Parathyroid adenoma (tissue), 2 donors: ENCODE data around the gene CCDC194.

Experiments
- H2AFZ ChIP-seq: fragments of 300-600 bp; sonication (generic); one replicate; pipeline ENCODE4 v1.7.0; 2017; ENCODE audit warnings: antibody characterized with exemption, mild to moderate bottlenecking
- H3K27ac ChIP-seq: fragments of 300-600 bp; sonication (generic); one replicate; pipeline ENCODE4 v1.7.0; 2017
- H3K27me3 ChIP-seq: fragments of 300-600 bp; sonication (generic); one replicate; pipeline ENCODE4 v1.7.0; 2017; ENCODE audit warnings: low read length; ENCODE audit not compliant: control insufficient read depth, insufficient read depth
- H3K36me3 ChIP-seq: fragments of 300-600 bp; sonication (generic); one replicate; pipeline ENCODE4 v1.7.0; 2017; ENCODE audit warnings: low read length; ENCODE audit not compliant: control insufficient read depth, insufficient read depth
- H3K4me1 ChIP-seq: fragments of 300-600 bp; sonication (generic); one replicate; pipeline ENCODE4 v1.7.0; 2017; ENCODE audit warnings: control low read depth
- H3K4me2 ChIP-seq: fragments of 300-600 bp; sonication (generic); one replicate; pipeline ENCODE4 v1.7.0; 2017; ENCODE audit warnings: low read length
- H3K4me3 ChIP-seq: fragments of 300-600 bp; sonication (generic); one replicate; pipeline ENCODE4 v1.7.0; 2017; ENCODE audit warnings: low read depth, low read length
- H3K79me2 ChIP-seq: fragments of 300-600 bp; sonication (generic); one replicate; pipeline ENCODE4 v1.7.0; 2017; ENCODE audit warnings: control low read depth
- H3K9ac ChIP-seq: fragments of 300-600 bp; sonication (generic); one replicate; pipeline ENCODE4 v1.7.0; 2017; ENCODE audit warnings: mild to moderate bottlenecking
- H3K9me3 ChIP-seq: fragments of 300-600 bp; sonication (generic); one replicate; pipeline ENCODE4 v1.7.0; 2017; ENCODE audit warnings: low read length; ENCODE audit not compliant: control insufficient read depth
- TF ChIP-seq, protein P1 (sequence below): fragments of 300-600 bp; sonication (generic); IDR thresholded peaks from one replicate; pipeline ENCODE4 v1.7.0; 2017; ENCODE audit warnings: antibody characterized with exemption, mild to moderate bottlenecking
- donor health status: primary hyperparathyroidism.

The CCDC194 gene

GRCh38 chr19:17380426-17381138, 13.4 kb downstream of the CCDC194 start:
- H3K27me3 ChIP-seq: no peaks in the 10 kb centered on the region
- no peak overlapping the region for H3K27ac ChIP-seq
- no peaks in the 10 kb centered on the region for H3K9me3 ChIP-seq
- TF ChIP-seq, protein P1, sequence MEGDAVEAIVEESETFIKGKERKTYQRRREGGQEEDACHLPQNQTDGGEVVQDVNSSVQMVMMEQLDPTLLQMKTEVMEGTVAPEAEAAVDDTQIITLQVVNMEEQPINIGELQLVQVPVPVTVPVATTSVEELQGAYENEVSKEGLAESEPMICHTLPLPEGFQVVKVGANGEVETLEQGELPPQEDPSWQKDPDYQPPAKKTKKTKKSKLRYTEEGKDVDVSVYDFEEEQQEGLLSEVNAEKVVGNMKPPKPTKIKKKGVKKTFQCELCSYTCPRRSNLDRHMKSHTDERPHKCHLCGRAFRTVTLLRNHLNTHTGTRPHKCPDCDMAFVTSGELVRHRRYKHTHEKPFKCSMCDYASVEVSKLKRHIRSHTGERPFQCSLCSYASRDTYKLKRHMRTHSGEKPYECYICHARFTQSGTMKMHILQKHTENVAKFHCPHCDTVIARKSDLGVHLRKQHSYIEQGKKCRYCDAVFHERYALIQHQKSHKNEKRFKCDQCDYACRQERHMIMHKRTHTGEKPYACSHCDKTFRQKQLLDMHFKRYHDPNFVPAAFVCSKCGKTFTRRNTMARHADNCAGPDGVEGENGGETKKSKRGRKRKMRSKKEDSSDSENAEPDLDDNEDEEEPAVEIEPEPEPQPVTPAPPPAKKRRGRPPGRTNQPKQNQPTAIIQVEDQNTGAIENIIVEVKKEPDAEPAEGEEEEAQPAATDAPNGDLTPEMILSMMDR: no peak
- no peaks in the 10 kb centered on the region for H3K36me3 ChIP-seq
- no peak overlapping the region for H2AFZ ChIP-seq
- H3K79me2 ChIP-seq: no peaks in the 10 kb centered on the region
- H3K4me1 ChIP-seq: no peaks in the 10 kb centered on the region
- no peak overlapping the region for H3K9ac ChIP-seq
- H3K4me2 ChIP-seq: no peak overlapping the region
- no peak overlapping the region for H3K4me3 ChIP-seq

GRCh38 chr19:17379221-17379631, 14.8 kb downstream of the CCDC194 start:
- no peaks in the 10 kb centered on the region for H3K27me3 ChIP-seq
- TF ChIP-seq, protein P1: no peak
- no peak overlapping the region for H3K4me3 ChIP-seq
- no peaks in the 10 kb centered on the region for H3K79me2 ChIP-seq
- H3K27ac ChIP-seq: no peak overlapping the region
- no peaks in the 10 kb centered on the region for H3K9me3 ChIP-seq
- no peak overlapping the region for H2AFZ ChIP-seq
- H3K9ac ChIP-seq: no peak overlapping the region
- peaks cover 4% of the 10 kb centered on the region for H3K4me1 ChIP-seq
- H3K36me3 ChIP-seq: no peaks in the 10 kb centered on the region
- no peak overlapping the region for H3K4me2 ChIP-seq

GRCh38 chr19:17378271-17378670, 15.7 kb downstream of the CCDC194 start:
- Histone ChIP-seq H3K4me3 (no peak overlapping the region), H3K79me2 (no peaks in the 10 kb centered on the region), H3K27me3 (no peaks in the 10 kb centered on the region), H3K4me1 (peaks cover 9% of the 10 kb centered on the region), H3K4me2 (no peak overlapping the region), H3K9ac (no peak overlapping the region), H3K9me3 (no peaks in the 10 kb centered on the region), H3K36me3 (no peaks in the 10 kb centered on the region), H2AFZ (no peak overlapping the region), H3K27ac (no peak overlapping the region)
- TF ChIP-seq, protein P1: no peak

DNA sequence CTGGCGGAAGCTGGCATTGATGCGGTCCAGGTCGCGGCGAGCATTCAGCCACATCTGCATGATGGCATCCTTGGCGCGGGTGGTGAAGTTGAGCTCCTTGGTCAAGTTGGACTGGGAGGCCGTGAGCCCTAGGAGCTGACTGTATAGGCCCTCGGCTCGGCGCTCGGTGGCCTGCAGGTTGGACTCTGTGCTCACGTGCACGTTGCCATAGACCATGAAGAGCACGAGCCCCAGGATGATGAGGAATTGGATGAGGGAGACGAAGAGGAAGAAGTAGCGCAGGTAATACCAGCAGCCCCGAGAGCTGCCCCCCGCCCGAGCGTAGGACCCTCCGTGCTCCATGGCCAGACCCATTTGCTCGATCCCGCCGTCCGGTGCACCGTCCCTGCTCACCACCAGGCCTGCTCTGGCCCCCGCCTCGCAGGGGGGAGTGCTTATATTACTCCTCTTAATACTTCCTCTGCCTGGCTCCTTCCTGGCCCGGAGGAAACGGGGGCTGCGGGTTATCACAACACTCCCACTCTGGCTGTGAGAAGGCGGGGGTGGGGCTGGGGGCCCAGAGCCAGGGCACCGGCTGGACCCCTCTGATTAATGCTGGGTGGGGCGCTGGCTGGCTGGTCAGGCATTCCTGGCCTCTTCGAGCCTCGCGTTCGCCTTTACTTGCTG, 16.9 kb downstream of the CCDC194 start, which contains the start of gene PLVAP:
TSS of gene PLVAP (minus strand) at position 408 of the 666 bp plus-strand sequence. CDS start at position 354, 54 bp downstream.
- Histone ChIP-seq H3K79me2 (no peaks in the 10 kb centered on the region), H3K4me3 (no peak within 1 kb of the TSS), H3K9me3 (no peaks in the 10 kb centered on the region), H3K4me1 (peaks cover 9% of the 10 kb centered on the region), H3K4me2 (peak within 1 kb of the TSS; percentile 13), H3K36me3 (no peaks in the 10 kb centered on the region), H3K27ac (peak within 1 kb of the TSS; percentile 42), H3K27me3 (no peaks in the 10 kb centered on the region), H2AFZ (no peak within 1 kb of the TSS), H3K9ac (no peak within 1 kb of the TSS)
- TF ChIP-seq, protein P1: no peak
